SK-N-SH (cell line): ENCODE results near the gene ICA1.

ENCODE experiments used
- CTCF ChIP-seq: fragments of 200-600 bp; sonication (generic); IDR thresholded peaks from 2 replicates; pipeline ENCODE4 v1.6.1; 2017; ENCODE audit warnings: antibody characterized with exemption, mild to moderate bottlenecking, moderate library complexity
- EP300 ChIP-seq, 2 experiments: IDR thresholded peaks; 2 replicates each; pipeline versions ENCODE4 v1.4.0 to v1.6.1; 2012; ENCODE audit warnings: borderline replicate concordance in 1 of 2, low read depth in 1 of 2, low read length in 1 of 2
- EZH2phosphoT487 ChIP-seq: fragments of 200-600 bp; sonication (generic); IDR thresholded peaks from 2 replicates; pipeline ENCODE4 v1.6.1; 2017; ENCODE audit warnings: low read depth, mixed run types, mild to moderate bottlenecking, antibody characterized with exemption, moderate library complexity, borderline replicate concordance
- GABPA ChIP-seq: IDR thresholded peaks from 2 replicates; pipeline ENCODE4 v1.4.0; 2012; ENCODE audit warnings: low read depth, mild to moderate bottlenecking
- MAX ChIP-seq: IDR thresholded peaks from 2 replicates; pipeline ENCODE4 v1.4.0; 2012; ENCODE audit warnings: low read depth
- NRF1 ChIP-seq: IDR thresholded peaks from 2 replicates; pipeline ENCODE4 v1.6.1; 2012; ENCODE audit warnings: low read depth, mild to moderate bottlenecking, low read length
- POLR2AphosphoS5 ChIP-seq: IDR thresholded peaks from 2 replicates; pipeline ENCODE4 v1.6.1; 2012; ENCODE audit warnings: low read depth, low read length
- RXRA ChIP-seq: IDR thresholded peaks from 2 replicates; pipeline ENCODE4 v1.4.0; 2012; ENCODE audit warnings: low read depth, mild to moderate bottlenecking, borderline replicate concordance
- TAF1 ChIP-seq: IDR thresholded peaks from 2 replicates; pipeline ENCODE4 v1.6.1; 2012; ENCODE audit warnings: low read depth, mild to moderate bottlenecking, low read length, moderate library complexity, borderline replicate concordance
- YY1 ChIP-seq: IDR thresholded peaks from 2 replicates; pipeline ENCODE4 v1.4.0; 2012; ENCODE audit warnings: low read depth, mild to moderate bottlenecking

GRCh38 chr7:8278183-8278582 is 16.2 kb upstream of the ICA1 start:
- TF ChIP-seq EZH2phosphoT487 = no peak
- TF ChIP-seq EP300 (IDR thresholded peaks at IDR 0.05; ENCODE audit: borderline replicate concordance in 1 of 2, low read depth in 1 of 2, low read length in 1 of 2) = no peak
- TF ChIP-seq TAF1 = no peak
- TF ChIP-seq MAX = no peak
- no peak for TF ChIP-seq CTCF
- no peak for TF ChIP-seq NRF1
- TF ChIP-seq RXRA = no peak
- no peak for TF ChIP-seq POLR2AphosphoS5
- no peak for TF ChIP-seq YY1
- no peak for TF ChIP-seq GABPA
